HG03520 (cell line): ENCODE data around the gene ZRANB1.

Experiments
- ATAC-seq: cut with Tn5 transposase; IDR thresholded peaks from one replicate; pipeline ENCODE4 v1.9.1; 2021; ENCODE audit warnings: mild to moderate bottlenecking, moderate library complexity; ENCODE audit not compliant: unreplicated experiment

ZRANB1 gene

DNA sequence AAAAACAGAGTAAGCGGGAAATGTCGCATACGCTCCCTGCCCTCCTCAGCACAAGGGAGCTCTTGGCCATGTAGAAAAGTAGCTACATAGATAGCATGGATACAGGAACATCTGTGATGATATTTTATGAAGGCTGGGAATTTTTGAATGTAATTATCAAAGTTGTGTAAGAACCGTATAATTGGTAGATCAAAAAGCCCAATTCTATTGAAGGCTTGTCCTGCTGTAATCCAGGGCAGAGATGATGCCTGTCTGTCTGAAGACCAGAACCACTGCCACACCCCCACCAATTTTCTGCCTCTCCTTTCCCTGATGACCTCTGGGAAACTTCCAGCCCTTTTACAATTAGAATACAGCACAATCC is 51.4 kb downstream of the ZRANB1 start:
- no peak for ATAC-seq

DNA sequence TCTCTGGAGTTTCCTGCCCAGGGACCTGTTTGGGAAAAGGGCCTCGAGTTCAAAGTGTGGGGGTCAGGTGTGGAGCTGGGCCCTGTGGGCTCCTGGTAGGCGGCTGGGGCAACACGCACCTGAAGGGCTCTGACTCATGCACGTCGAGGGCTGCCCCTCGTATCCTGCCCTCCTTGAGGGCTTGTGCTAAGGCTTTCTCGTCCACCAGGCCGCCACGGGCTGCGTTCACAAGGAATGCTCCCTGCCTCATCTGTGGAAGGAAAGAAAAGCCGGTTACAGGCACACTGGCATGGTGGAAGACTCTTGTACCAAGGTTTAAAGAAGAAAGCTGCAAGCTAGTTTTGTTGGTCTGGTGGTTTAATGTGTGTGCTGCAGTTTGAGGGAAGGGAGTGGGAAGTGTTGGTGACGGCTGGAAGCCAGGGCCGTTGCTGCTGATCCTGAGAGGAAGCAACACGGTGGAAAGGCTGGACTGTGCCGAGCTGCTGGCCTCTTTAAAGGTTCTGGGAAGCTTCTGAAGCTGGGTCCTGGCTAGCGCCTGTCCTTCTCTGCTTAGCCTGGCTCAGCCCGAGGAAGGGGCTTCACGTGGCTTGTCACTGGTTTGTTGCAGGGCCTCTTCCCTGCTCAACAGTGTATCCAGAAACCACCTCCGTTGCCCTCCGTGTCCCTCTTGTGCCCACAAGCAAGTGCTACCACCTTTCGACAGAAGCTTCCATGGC is 52.0 kb downstream of the ZRANB1 start:
- no peak for ATAC-seq

DNA sequence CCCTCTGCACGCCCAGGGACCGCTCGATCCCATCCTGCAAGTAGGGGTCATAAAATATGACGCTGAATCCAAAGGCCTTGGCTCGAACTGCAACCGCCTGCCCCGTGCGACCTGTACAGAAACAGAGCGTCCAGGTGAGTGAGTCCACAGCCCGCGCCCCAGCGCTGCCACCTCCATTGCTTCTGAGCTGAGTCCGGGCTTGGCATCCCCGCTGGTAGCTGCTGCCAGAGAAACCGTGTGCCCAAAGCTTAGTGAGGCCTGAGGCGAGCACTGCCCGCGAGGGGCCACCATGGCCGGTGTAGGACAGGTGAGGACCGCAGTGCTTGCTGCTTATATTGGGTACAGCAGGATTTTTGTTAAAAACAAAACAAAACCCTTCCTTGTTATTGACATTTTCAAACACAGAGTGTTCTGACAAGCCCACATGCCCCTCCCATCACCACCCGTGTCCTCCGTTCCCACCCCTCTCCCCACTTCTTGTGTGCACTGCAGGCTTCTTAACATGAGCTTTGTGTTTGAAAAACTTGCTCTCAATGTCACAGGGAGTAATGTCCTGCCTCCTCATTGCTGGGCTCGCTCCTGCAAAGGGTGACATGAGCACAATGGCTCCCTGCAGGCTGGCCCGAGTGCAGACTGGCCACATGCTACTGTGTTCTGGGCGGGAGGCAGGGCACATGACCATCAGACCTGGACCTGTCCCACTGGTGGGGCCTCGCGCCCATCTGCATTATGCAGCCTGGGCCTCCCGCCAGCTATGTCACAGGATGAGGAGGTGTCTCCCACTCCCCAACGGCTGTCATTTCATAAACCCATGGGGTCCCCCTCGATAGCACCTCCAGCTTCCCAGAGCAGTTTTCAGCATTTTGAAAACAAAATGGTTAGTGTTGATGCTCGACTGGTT is 52.9 kb downstream of the ZRANB1 start:
- ATAC-seq, result no peak

DNA sequence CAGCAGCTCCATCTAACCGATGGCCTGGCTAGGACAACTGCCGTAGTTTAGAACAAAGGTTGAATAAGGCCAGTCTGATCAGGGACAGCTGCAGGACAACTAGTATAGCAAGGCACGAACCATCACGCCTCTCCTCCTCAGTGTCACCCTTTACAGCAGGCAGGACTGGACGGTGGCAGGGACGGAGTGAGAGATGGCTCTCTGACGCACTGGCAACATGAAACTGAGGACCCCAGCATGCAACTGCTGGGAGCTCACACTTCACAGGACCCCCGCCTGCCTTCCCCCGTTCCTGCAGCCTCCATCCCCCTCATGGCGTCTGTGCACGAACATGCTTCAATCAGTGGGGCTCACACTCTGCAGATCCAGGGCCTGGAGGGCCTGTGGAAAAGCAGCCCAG is 53.7 kb downstream of the ZRANB1 start:
- no peak for ATAC-seq

GRCh38 chr10:124996127-124996853 is 54.4 kb downstream of the ZRANB1 start:
- no peak for ATAC-seq

- ATAC-seq, result no peak
Observed at GRCh38 chr10:124996854-124997215, 54.9 kb downstream of the ZRANB1 start.

DNA sequence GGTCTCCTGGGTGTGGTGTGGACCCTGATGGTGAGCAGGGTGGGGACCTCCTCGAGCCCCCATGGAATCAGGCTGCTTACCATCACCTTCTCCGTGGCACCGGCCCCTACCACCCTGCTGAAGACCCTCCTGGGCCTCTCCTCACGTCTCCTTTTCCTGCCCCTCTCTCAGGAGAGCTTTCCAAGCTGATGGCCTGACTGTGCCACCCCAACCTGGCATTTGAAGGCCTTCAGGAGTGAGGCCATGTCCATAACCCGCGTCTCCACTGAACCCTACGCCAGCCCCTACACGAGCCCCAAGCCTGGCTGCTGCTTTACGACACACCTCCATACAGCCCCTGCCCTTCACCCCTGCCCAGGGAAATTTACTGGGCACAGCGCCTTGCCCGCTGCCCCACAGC is 55.4 kb downstream of the ZRANB1 start:
- no peak for ATAC-seq

DNA sequence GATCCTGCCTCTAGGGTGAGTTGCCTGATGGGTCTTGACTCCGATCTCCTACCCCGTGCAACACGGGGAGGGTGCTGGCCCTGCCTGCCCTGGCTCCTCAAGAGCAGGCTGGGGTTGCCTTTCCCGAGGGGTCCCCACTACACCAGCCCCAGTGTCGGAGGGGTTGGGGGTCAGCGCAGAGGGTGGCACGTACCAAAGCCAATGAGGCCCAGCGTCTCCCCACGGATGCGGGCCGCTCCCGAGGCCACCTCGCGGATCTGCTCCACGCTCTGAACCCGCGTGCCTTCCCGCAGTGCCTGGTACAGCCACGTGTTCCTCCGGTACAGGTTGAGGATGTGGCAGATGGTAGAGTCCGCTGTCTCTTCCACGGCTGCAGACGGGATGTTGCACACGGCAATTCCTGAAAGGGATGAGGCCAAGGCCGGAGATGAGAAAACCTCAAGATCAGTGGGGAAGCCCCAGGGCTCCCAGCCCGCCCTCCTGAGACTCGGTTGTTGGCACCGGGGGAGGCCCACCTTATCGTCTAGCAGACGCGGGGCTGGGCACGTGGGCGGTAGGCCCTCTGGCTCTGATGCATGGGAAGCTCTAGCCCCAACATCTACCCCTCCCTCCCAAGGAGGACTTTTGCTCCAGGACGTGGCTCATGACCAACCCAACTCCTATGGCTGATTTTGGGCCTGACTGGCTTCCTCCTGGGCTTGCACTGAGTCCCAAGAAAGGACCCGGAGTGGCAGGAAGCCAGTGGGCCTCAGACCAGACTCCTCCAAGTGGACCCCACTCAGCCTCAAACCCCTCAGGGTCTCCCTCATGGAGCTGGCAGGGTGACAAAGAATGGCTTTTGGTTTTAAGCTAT is 56.1 kb downstream of the ZRANB1 start:
- no peak for ATAC-seq

GRCh38 chr10:124998624-124999291 is 56.8 kb downstream of the ZRANB1 start:
- no peak for ATAC-seq

DNA sequence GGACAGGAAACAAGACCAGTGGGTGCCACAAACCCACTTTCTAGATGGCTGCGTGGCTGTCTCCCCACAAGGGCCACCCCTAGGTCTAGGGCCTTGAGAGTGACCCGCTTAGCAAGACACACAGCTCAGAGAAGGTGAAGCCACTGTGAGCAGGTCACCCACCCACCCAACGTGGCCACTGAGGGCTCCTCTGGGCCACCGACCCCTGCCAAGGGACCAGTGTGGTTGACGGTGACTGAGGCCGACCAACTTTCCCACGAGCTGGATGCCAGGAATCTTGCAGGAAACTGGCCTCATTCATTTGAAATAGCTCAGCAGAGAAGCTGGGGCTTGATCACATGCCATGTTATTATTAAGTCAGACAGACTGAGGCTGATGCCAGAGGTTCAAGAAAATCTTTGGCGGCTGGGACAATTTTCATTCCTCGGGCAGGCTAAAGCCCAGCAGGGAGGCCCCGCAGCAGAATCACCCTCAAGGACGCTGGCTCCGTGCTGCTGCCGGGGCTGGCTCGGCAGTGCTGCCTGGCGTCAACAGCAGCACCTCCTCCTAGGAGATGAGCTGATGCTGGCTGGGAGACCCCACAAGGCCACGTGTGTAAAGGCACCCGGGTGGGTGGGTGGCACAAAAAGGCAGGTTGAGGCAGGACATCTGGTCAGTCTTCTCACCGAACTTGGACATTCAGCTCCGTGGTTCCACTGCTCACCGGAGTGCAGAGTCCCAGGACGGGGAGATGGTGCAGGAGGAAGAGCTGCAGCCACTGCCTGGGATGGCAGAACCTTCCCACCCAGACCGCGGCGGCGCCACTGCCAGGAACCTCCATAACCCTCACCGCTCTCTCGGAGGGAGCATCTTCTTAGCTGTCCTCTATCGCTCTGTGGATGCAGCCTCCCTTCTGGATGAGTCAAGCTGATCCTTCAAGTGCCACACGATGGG is 57.8 kb downstream of the ZRANB1 start:
- no peak for ATAC-seq

GRCh38 chr10:125000366-125001312 is 58.7 kb downstream of the ZRANB1 start:
- no peak for ATAC-seq

GRCh38 chr10:125001313-125002046 is 59.6 kb downstream of the ZRANB1 start:
- ATAC-seq, result no peak

GRCh38 chr10:125002047-125002422 is 60.1 kb downstream of the ZRANB1 start:
- ATAC-seq, result no peak

DNA sequence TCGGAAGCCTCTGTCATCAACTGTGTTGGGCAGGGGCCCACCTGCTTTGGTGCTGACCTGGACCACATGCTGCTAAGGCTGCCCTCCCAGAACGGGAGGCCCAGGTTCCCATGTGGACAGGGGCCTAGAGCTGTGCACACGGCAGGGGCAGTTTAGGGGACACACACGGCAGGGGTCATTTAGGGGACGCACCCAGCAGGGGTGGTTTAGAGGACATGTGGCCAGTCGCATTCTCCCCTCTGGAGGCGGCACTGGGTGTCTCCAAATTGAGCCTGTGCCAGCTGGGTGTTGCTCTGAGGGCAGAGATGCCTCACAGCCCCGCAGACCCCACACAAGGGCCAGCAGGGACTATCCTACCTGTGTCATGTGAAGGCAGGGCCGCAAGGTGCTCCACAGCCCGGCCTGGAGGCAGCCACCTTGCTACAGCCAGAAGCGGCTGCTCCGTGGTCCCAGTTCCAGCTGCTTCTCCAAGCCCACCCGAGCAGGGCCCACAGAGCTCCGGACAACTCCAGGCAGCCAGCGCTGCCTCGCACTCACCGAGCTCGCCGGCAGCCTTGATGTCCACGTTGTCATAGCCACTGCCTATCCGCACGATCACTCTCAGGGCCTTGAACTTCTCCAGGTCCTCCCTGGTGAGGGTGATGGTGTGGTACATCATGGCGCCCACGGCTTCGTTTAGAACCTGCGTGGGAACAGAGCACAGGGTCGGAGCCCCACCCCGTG is 60.7 kb downstream of the ZRANB1 start:
- no peak for ATAC-seq

- ATAC-seq, result no peak
Observed at GRCh38 chr10:125003146-125003900, 61.4 kb downstream of the ZRANB1 start.

GRCh38 chr10:125003901-125004467 is 62.1 kb downstream of the ZRANB1 start:
- no peak for ATAC-seq
